ENCODE data around the gene ACSS1.
A peak's percentile ranks its signal among the peaks of the same experiment; 100 is the strongest.

The ACSS1 gene

DNA sequence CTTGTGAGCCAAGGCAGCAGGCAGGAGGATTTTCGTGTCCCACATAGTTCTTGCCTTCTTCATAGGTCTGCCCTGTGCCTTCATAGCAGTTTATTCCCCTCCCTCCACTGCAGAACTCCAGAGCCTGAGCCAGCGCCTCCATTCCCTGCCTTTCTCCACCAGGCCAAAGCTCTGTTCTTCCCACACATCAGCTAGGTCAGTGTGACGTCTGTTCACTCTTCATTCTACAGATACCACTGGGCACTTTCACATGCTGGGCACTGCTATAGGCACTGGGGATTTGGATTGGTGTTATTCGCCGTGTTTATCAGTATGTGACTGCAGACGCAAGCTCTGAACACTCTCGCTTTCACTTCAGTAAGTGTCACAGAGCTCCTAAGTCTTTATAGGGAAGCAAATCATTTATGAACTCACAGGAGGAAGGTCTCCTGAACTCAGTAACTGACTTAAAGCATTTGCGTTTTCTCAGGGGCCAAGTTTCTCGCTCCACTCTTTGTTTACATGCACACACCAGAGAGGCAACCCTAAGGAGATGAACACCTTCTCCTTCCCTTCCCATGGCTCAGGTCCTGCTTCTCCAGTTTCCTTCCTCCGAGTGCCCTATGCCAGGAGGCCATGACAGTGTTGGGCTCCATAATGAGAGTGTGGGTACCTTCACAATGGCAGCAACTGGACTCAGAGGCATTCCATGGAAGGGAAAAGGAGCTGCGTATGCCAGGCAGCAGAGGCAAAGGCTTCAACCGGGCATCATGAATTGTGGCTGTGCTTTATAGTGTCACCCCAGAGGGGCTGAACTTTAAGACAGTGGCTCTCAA is 59.1 kb downstream of the ACSS1 start:
- TF ChIP-seq, protein P1, sequence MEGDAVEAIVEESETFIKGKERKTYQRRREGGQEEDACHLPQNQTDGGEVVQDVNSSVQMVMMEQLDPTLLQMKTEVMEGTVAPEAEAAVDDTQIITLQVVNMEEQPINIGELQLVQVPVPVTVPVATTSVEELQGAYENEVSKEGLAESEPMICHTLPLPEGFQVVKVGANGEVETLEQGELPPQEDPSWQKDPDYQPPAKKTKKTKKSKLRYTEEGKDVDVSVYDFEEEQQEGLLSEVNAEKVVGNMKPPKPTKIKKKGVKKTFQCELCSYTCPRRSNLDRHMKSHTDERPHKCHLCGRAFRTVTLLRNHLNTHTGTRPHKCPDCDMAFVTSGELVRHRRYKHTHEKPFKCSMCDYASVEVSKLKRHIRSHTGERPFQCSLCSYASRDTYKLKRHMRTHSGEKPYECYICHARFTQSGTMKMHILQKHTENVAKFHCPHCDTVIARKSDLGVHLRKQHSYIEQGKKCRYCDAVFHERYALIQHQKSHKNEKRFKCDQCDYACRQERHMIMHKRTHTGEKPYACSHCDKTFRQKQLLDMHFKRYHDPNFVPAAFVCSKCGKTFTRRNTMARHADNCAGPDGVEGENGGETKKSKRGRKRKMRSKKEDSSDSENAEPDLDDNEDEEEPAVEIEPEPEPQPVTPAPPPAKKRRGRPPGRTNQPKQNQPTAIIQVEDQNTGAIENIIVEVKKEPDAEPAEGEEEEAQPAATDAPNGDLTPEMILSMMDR (IDR thresholded peaks at IDR 0.05; ENCODE audit: low read depth, low read length, missing control alignments), result no peak
- Histone ChIP-seq H3K27ac (no peak overlapping the region), H3K4me3 (ENCODE audit: low read depth, low read length) (no peak overlapping the region), H3K36me3 (replicated peaks) (no peaks in the 10 kb centered on the region), H3K27me3 (replicated peaks) (peaks cover 5% of the 10 kb centered on the region)
- DNase-seq, result no peak
- in situ Hi-C loops (cut with HindIII; ENCODE audit: low pct_ligation_motif_present, low sequenced_read_pairs), result no loop called here

DNA sequence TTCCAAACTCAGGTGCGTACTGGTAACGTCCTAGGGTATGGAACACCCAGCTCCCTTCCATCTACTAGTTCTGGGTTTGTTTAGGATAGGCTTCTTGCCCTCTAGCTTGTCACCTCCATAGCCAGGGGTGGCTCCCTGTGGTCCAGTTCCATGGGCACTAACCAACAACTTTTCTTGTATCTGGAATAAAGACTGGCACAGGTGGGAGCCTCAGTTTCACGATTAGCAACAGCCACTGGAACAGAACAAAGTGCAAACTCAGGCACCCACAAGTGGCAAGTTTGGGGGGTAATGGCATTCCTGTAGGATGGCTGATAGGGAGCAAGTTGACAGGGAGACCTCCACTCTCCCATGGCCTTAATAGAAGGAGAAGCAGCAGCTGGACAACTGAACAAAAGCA is 59.8 kb downstream of the ACSS1 start:
- H3K4me3 ChIP-seq (ENCODE audit: low read depth, low read length), result no peak overlapping the region
- in situ Hi-C loops (cut with HindIII; ENCODE audit: low pct_ligation_motif_present, low sequenced_read_pairs), result no loop called here
- H3K36me3 ChIP-seq (replicated peaks), result no peaks in the 10 kb centered on the region
- H3K27ac ChIP-seq, result no peak overlapping the region
- TF ChIP-seq, protein P1 (IDR thresholded peaks at IDR 0.05; ENCODE audit: low read depth, low read length, missing control alignments), result no peak
- peaks cover 5% of the 10 kb centered on the region for H3K27me3 ChIP-seq (replicated peaks)
- DNase-seq, result no peak

DNA sequence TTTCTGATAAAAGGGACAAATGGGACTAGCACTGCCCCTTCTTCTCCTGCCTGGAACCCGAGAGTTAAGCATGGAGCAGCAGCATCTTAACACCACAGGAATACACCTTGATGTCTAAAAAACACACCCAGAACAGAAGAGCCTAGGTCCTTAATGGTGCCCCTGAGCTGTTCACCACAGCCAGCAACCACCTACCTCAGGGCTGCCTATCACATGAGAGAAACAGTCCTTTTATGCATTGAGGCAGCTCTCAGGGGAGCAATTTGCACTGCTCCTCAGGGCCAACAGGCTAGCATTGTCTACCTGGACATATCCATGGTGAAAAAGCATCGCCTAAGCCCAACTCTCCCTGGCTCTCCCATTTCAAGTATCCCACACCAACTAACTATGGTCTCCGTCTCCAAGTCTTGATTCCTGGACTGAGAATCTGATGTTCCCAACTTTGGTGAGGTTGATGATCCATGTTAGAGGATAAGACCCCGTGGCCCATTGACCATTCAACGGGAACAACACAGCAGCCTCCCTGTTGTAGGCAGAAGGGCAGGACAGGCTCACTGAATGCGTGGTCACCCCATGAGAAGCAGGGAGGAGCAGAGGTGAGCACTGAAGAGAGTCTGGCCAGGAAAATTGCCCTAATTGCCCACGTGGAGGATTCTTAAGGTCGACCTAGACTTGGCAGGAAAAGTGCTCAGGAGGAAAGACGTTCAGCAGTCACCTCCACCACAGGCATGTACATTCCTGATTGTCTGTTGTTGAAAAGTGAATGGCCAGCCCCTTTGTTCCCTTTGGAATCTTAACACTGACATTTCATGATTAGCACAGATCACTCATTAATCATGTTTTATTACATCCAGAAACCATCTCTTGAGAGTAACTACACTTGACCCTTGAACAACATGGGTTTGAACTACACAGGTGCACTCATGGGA is 61.2 kb downstream of the ACSS1 start:
- Histone ChIP-seq H3K36me3 (replicated peaks) (no peaks in the 10 kb centered on the region), H3K27ac (no peak overlapping the region), H3K4me3 (ENCODE audit: low read depth, low read length) (no peak overlapping the region), H3K27me3 (replicated peaks) (peaks cover 5% of the 10 kb centered on the region)
- TF ChIP-seq, protein P1 (IDR thresholded peaks at IDR 0.05; ENCODE audit: low read depth, low read length, missing control alignments), result no peak
- in situ Hi-C loops (cut with HindIII; ENCODE audit: low pct_ligation_motif_present, low sequenced_read_pairs), result no loop called here
- no peak for DNase-seq

DNA sequence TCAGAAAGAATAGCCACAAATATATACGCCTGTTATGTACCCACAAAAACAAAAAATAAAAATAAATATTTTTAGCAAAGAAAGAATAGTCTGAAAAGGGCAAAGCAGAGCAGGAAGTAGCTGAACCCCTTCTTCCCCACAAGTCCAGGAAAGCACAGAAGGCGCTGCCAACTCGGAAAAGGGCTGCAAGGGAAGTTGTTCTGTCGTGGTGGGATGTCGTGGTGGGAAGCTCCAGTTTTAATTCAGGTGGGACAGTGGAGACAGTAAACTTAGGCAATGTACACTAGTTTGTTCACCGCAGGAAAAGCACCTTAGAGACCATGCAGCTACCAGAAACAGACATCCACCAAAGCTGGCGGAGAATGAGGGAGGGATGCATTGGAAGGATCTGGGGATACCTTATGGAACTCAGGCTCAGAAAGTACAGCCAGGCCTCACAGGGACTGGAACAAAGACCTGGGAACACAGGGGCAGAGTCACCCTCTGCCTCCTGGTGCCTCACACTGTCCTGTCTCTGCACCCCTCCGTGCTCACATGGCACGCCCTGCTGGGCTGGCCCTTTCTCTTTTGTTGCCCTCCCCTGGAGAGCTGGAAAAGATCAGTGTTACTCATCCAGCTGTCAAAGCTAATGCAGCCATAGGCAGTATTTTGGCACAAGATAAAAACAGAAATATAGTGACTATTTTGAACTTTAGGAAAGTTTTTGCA is 62.0 kb downstream of the ACSS1 start:
- in situ Hi-C loops (cut with HindIII; ENCODE audit: low pct_ligation_motif_present, low sequenced_read_pairs), result no loop called here
- Histone ChIP-seq H3K36me3 (replicated peaks) (no peaks in the 10 kb centered on the region), H3K27ac (no peak overlapping the region), H3K27me3 (replicated peaks) (peaks cover 5% of the 10 kb centered on the region), H3K4me3 (ENCODE audit: low read depth, low read length) (no peak overlapping the region)
- TF ChIP-seq, protein P1 (IDR thresholded peaks at IDR 0.05; ENCODE audit: low read depth, low read length, missing control alignments), result no peak
- DNase-seq, result no peak

DNA sequence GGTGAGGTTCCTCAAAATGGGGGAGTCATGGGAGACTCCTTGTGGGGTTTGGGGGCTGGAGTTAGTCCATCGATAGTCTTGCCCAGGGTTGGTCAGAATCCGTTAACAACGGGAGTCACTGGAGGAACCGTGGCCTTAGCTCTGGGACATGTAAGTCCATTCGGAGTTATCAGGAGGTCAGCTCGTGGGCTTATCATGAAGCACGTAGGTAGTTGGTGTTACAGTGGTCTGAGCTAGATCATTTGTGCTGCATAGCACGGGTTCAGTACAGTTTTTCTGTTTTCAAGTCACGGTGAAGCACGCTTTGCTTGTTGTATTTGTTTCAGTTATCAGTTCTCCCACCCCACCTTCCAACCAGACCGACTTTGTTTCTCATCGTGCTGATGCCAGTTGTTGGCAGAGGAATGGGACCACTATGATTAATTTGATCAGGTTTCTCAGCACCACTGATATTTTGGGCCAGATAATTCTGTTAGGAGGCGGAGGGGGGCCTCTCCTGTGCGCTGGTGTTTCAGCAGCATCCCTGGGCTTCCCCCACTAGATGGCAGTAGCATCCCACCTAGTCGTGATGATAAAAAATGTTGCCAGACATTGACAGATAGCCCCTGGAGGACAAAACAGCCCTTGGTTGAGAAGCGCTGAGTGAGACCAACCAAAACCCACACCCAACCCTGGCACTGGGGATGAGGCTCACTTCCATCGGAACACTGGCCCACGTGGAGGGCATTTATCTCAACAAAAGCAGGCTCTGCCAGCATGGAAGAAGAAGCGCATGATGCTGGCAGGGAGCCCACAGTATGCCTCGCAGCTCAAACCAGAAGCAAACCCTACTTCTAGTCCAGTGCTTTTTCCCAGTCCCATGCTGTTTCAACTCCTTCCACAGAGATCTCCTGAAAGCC is 63.2 kb downstream of the ACSS1 start:
- TF ChIP-seq, protein P1 (IDR thresholded peaks at IDR 0.05; ENCODE audit: low read depth, low read length, missing control alignments), result peak; percentile 95

More for the DNA sequence above, 63.2 kb downstream of the ACSS1 start:
- Histone ChIP-seq H3K27me3 (replicated peaks) (peaks cover 5% of the 10 kb centered on the region), H3K4me3 (ENCODE audit: low read depth, low read length) (no peak overlapping the region), H3K27ac (no peak overlapping the region), H3K36me3 (replicated peaks) (no peaks in the 10 kb centered on the region)
- peak; percentile 79 for DNase-seq
- in situ Hi-C loops (cut with HindIII; ENCODE audit: low pct_ligation_motif_present, low sequenced_read_pairs), result no loop called here
